Measurements from ENCODE around the gene EXD3.
"Not testable (repeated sequence)": the region's sequence is repeated elsewhere in the genome, so short reads cannot be mapped to it uniquely, and the experiment has no call there.

Gene EXD3

GRCh38 chr9:137454597-137455358 lies 31.8 kb upstream of the EXD3 start:
- peaks cover 3% of the 10 kb centered on the region for H3K36me3 Mint-ChIP-seq
- ATAC-seq (ENCODE audit: low read depth) (no peak), DNase-seq (ENCODE audit: low spot score in 2 of 2) (peak in 1 of 2 donors; percentile 39)
- H3K4me3 Mint-ChIP-seq, result peak overlapping the region; percentile 83
- H3K4me1 Mint-ChIP-seq, result peaks cover 20% of the 10 kb centered on the region
- no peaks in the 10 kb centered on the region for H3K27me3 Mint-ChIP-seq
- no peaks in the 10 kb centered on the region for H3K9me3 Mint-ChIP-seq
- peak overlapping the region; percentile 31 for H3K27ac Mint-ChIP-seq

GRCh38 chr9:137454145-137454596 lies 31.2 kb upstream of the EXD3 start:
- peak overlapping the region; percentile 83 for H3K4me3 Mint-ChIP-seq
- H3K4me1 Mint-ChIP-seq, result peaks cover 20% of the 10 kb centered on the region
- no peaks in the 10 kb centered on the region for H3K9me3 Mint-ChIP-seq
- H3K27ac Mint-ChIP-seq, result peak overlapping the region; percentile 31
- ATAC-seq (ENCODE audit: low read depth), result peak; percentile 49
- DNase-seq (ENCODE audit: low spot score in 2 of 2), result peak; percentile 65 to 66
- peaks cover 3% of the 10 kb centered on the region for H3K36me3 Mint-ChIP-seq
- H3K27me3 Mint-ChIP-seq, result no peaks in the 10 kb centered on the region

- ATAC-seq (ENCODE audit: low read depth) (peak; percentile 75), DNase-seq (ENCODE audit: low spot score in 2 of 2) (peak; percentile 63 to 65)
- Mint-ChIP-seq H3K27me3 (no peaks in the 10 kb centered on the region), H3K36me3 (peaks cover 3% of the 10 kb centered on the region), H3K4me3 (peak overlapping the region; percentile 64), H3K27ac (peak overlapping the region; percentile 41), H3K9me3 (no peaks in the 10 kb centered on the region), H3K4me1 (peaks cover 20% of the 10 kb centered on the region)
Observed at GRCh38 chr9:137453643-137454081, 30.7 kb upstream of the EXD3 start.

GRCh38 chr9:137452761-137453642 lies 30.0 kb upstream of the EXD3 start:
- Mint-ChIP-seq H3K4me1 (peaks cover 20% of the 10 kb centered on the region), H3K27ac (no peak overlapping the region)
- DNase-seq (ENCODE audit: low spot score in 2 of 2), result peak in 1 of 2 donors; percentile 26

GRCh38 chr9:137452006-137452760 lies 29.2 kb upstream of the EXD3 start:
- ATAC-seq (ENCODE audit: low read depth), result no peak

More at GRCh38 chr9:137452761-137453642, 30.0 kb upstream of the EXD3 start:
- Mint-ChIP-seq H3K4me3 (peak overlapping the region; percentile 64), H3K9me3 (no peaks in the 10 kb centered on the region), H3K36me3 (peaks cover 3% of the 10 kb centered on the region), H3K27me3 (no peaks in the 10 kb centered on the region)
- ATAC-seq (ENCODE audit: low read depth), result no peak

GRCh38 chr9:137451264-137452005 lies 28.5 kb upstream of the EXD3 start:
- not testable (repeated sequence) for H3K27me3 Mint-ChIP-seq; H3K4me3 Mint-ChIP-seq; H3K9me3 Mint-ChIP-seq; DNase-seq (ENCODE audit: low spot score in 2 of 2); ATAC-seq (ENCODE audit: low read depth); H3K36me3 Mint-ChIP-seq
- Mint-ChIP-seq H3K27ac (peak overlapping the region; percentile 35), H3K4me1 (peaks cover 20% of the 10 kb centered on the region)

More at GRCh38 chr9:137452006-137452760, 29.2 kb upstream of the EXD3 start:
- Mint-ChIP-seq H3K9me3 (no peaks in the 10 kb centered on the region), H3K36me3 (peaks cover 3% of the 10 kb centered on the region), H3K27me3 (no peaks in the 10 kb centered on the region), H3K4me3 (peak overlapping the region; percentile 35), H3K27ac (peak overlapping the region; percentile 35), H3K4me1 (peaks cover 20% of the 10 kb centered on the region)
- peak in 1 of 2 donors; percentile 19 for DNase-seq (ENCODE audit: low spot score in 2 of 2)

- peaks cover 18% of the 10 kb centered on the region for H3K4me1 Mint-ChIP-seq
- H3K27me3 Mint-ChIP-seq; H3K9me3 Mint-ChIP-seq; DNase-seq (ENCODE audit: low spot score in 2 of 2); H3K4me3 Mint-ChIP-seq; H3K36me3 Mint-ChIP-seq; ATAC-seq (ENCODE audit: low read depth); H3K27ac Mint-ChIP-seq: not testable (repeated sequence)
Observed at GRCh38 chr9:137450539-137451222, 27.7 kb upstream of the EXD3 start.

GRCh38 chr9:137449931-137450538 lies 27.1 kb upstream of the EXD3 start:
- Mint-ChIP-seq H3K27ac (no peak overlapping the region), H3K4me1 (peaks cover 20% of the 10 kb centered on the region), H3K9me3 (no peaks in the 10 kb centered on the region), H3K27me3 (no peaks in the 10 kb centered on the region), H3K36me3 (no peaks in the 10 kb centered on the region), H3K4me3 (no peak overlapping the region)
- DNase-seq (ENCODE audit: low spot score in 2 of 2) (no peak), ATAC-seq (ENCODE audit: low read depth) (no peak)

- Mint-ChIP-seq H3K36me3 (no peaks in the 10 kb centered on the region), H3K27ac (no peak overlapping the region), H3K4me3 (no peak overlapping the region), H3K27me3 (no peaks in the 10 kb centered on the region), H3K9me3 (no peaks in the 10 kb centered on the region), H3K4me1 (peaks cover 17% of the 10 kb centered on the region)
- ATAC-seq (ENCODE audit: low read depth) (no peak), DNase-seq (ENCODE audit: low spot score in 2 of 2) (no peak)
Observed at GRCh38 chr9:137449081-137449844, 26.3 kb upstream of the EXD3 start.

- Mint-ChIP-seq H3K27me3 (peaks cover under 1% of the 10 kb centered on the region), H3K9me3 (no peaks in the 10 kb centered on the region), H3K4me1 (peaks cover 17% of the 10 kb centered on the region), H3K4me3 (no peak overlapping the region), H3K27ac (no peak overlapping the region), H3K36me3 (no peaks in the 10 kb centered on the region)
- no peak for DNase-seq (ENCODE audit: low spot score in 2 of 2)
- no peak for ATAC-seq (ENCODE audit: low read depth)
Observed at GRCh38 chr9:137448602-137448962, 25.6 kb upstream of the EXD3 start.

GRCh38 chr9:137447722-137448601 lies 25.0 kb upstream of the EXD3 start:
- ATAC-seq (ENCODE audit: low read depth), result no peak
- no peak for DNase-seq (ENCODE audit: low spot score in 2 of 2)
- peaks cover 1% of the 10 kb centered on the region for H3K27me3 Mint-ChIP-seq
- H3K4me1 Mint-ChIP-seq, result peaks cover 17% of the 10 kb centered on the region
- H3K4me3 Mint-ChIP-seq, result no peak overlapping the region
- no peaks in the 10 kb centered on the region for H3K9me3 Mint-ChIP-seq
- H3K36me3 Mint-ChIP-seq, result no peaks in the 10 kb centered on the region
- no peak overlapping the region for H3K27ac Mint-ChIP-seq

All from memory B cell (primary cell).